ENCODE data around the gene TRIM7. TPM values are rescaled to one million over a fixed set of nuclear protein-coding genes. Genes with fewer than 3 reads are reported as not detected.
"Not testable (repeated sequence)": the region's sequence is repeated elsewhere in the genome, so short reads cannot be mapped to it uniquely, and the experiment has no call there.

The TRIM7 gene
- total and polyA plus RNA-seq, 9 of the 15 experiments (the other 6 are each of a cell fraction or from before 2014, with no cell fraction given): 2.6 to 14.9 (median 8.9) TPM

- TF ChIP-seq ZFX (CRISPR knock-in tag; IDR thresholded peaks at IDR 0.05): peak; percentile 45; the same call in 1 of the 2 replicates
- 0 out of 2 replicates have a peak, but pooled peaks have one; percentile 8 for TF ChIP-seq MEF2D (tag; conservative IDR thresholded peaks at IDR 0.05; ENCODE audit: low read depth)
- TF ChIP-seq MAX (CRISPR knock-in tag; IDR thresholded peaks at IDR 0.05): peak; percentile 69
- peak; percentile 79 for TF ChIP-seq CREM (IDR thresholded peaks at IDR 0.05; ENCODE audit: low read depth)
- 0 out of 2 replicates have a peak, but pooled peaks have one; percentile 16 for TF ChIP-seq DMBX1 (CRISPR knock-in tag; IDR thresholded peaks at IDR 0.05; ENCODE audit: borderline replicate concordance)
- TF ChIP-seq ARID1B (IDR thresholded peaks at IDR 0.05): peak; percentile 43; the same call in 1 of the 2 replicates
- 0 out of 2 replicates have a peak, but pooled peaks have one; percentile 12 for TF ChIP-seq KLF13 (tag; IDR thresholded peaks at IDR 0.05; ENCODE audit: borderline replicate concordance, low read depth)
- peak; percentile 79 for TF ChIP-seq CREB1 (IDR thresholded peaks at IDR 0.05)
- not testable (repeated sequence) for TF ChIP-seq CREB1 (CRISPR knock-in tag; IDR thresholded peaks at IDR 0.05)
- TF ChIP-seq CSDE1 (IDR thresholded peaks at IDR 0.05): peak in 1 of 2 experiments; percentile 46; a peak in 1 of 4 replicates
- TF ChIP-seq THAP12 (CRISPR knock-in tag; IDR thresholded peaks at IDR 0.05): peak; percentile 14; the same call in 1 of the 2 replicates
- TF ChIP-seq SP1 (CRISPR knock-in tag; IDR thresholded peaks at IDR 0.05): peak; percentile 65
These were observed 44.1 kb downstream of the TRIM7 start (continued) for GRCh38 chr5:181160755-181161533.
